K562 (cell line): ENCODE results near the gene ASCC3. TPM values are rescaled to one million over a fixed set of nuclear protein-coding genes. Genes with fewer than 3 reads are reported as not detected.

Experiments
- ATAC-seq: fragments of 200-7000 bp; cut with Tn5 transposase; 3 replicates; pipeline ENCODE4 v1.9.1; 2020; ENCODE audit warnings: moderate library complexity
- BruUV-seq: library from RNA; stranded (reverse); fragments of 400-500 nt; replicated peaks from 2 replicates; lab custom pipeline; 2021; lab: Mats Ljungman, UMichigan
- CTCF ChIA-PET: fragments of 300-600 bp; formaldehyde crosslinking; extraction: SDS; loops from one replicate; lab custom pipeline; 2021; ENCODE audit warnings: low intra/inter-chr PET ratio; lab: Yijun Ruan, JAX
- POLR2A ChIA-PET: fragments of 300-600, 350-650 bp; sonication (Branson Sonifier 250); formaldehyde crosslinking; extraction: SDS; loops from one replicate; lab custom pipeline; 2021; ENCODE audit warnings: antibody characterized with exemption, inconsistent platforms; lab: Yijun Ruan, JAX
- DNase-seq, 4 experiments: peaks; one replicate each; pipeline versions ENCODE4 v3.0.0 to v3.0.0-alpha.2; 2011 to 2018; ENCODE audit warnings: low spot score in 3 of 4, mixed read lengths in 3 of 4; ENCODE audit errors: extremely low read depth in 1 of 4
- FAIRE-seq: peaks from 2 replicates; lab custom pipeline; 2011; peaks lifted over from hg19 to GRCh38; lab: Jason Lieb, UNC
- H2AFZ ChIP-seq: 2 replicates; pipeline ENCODE4 v1.6.0; 2011; ENCODE audit warnings: low read depth, low read length, control low read depth, inconsistent platforms
- H3K27ac ChIP-seq: fragments of 200-600 bp; 3 replicates; pipeline ENCODE4 v1.8.0; 2011; ENCODE audit warnings: low read depth, mild to moderate bottlenecking, control low read depth, inconsistent platforms, low read length, moderate library complexity, mixed read lengths; ENCODE audit errors: extremely low read depth
- H3K27me3 ChIP-seq, 2 experiments: fragments of 300-600 bp in 1 of 2; 2 replicates in 1 of 2; 3 replicates in 1 of 2; pipeline versions ENCODE4 v1.6.0 to v1.8.0; 2011; ENCODE audit warnings: inconsistent platforms in 2 of 2, low read length in 2 of 2, mild to moderate bottlenecking in 1 of 2, mixed read lengths in 1 of 2, moderate library complexity in 1 of 2; ENCODE audit not compliant: control insufficient read depth in 2 of 2, insufficient read depth in 2 of 2
- H3K36me3 ChIP-seq: fragments of 300-600 bp; 3 replicates; pipeline ENCODE4 v1.8.0; 2011; ENCODE audit warnings: mild to moderate bottlenecking, low read length, inconsistent platforms; ENCODE audit not compliant: control insufficient read depth, insufficient read depth
- H3K4me1 ChIP-seq, 2 experiments: fragments of 200-600 bp in 1 of 2; replicated peaks in 1 of 2; 2 replicates in 1 of 2; 3 replicates in 1 of 2; pipeline versions ENCODE4 v1.5.1 to v1.8.0; 2011; ENCODE audit warnings: inconsistent platforms in 2 of 2, low read length in 2 of 2, mild to moderate bottlenecking in 1 of 2, mixed read lengths in 1 of 2, moderate library complexity in 1 of 2; ENCODE audit not compliant: control insufficient read depth in 2 of 2, insufficient read depth in 2 of 2
- H3K4me2 ChIP-seq: 2 replicates; pipeline ENCODE4 v1.6.1; 2011; ENCODE audit warnings: low read length, control low read depth, inconsistent platforms, mixed read lengths; ENCODE audit not compliant: insufficient read depth
- H3K4me3 ChIP-seq: fragments of 200-600 bp; sonication (generic), shearing (Covaris generic); 2 replicates; pipeline ENCODE4 v1.5.1; 2016; ENCODE audit warnings: control low read depth, inconsistent platforms
- H3K79me2 ChIP-seq: fragments of 200-600 bp; 3 replicates; pipeline ENCODE4 v1.8.0; 2011; ENCODE audit warnings: low read length, inconsistent platforms; ENCODE audit not compliant: control insufficient read depth, insufficient read depth
- H3K9ac ChIP-seq, 2 experiments: 2 replicates each; pipeline versions ENCODE4 v1.6.0 to v1.6.1; 2011; ENCODE audit warnings: low read depth in 2 of 2, low read length in 2 of 2, control low read depth in 1 of 2, inconsistent platforms in 1 of 2, mild to moderate bottlenecking in 1 of 2, mixed read lengths in 1 of 2; ENCODE audit not compliant: insufficient read depth in 1 of 2
- H3K9me1 ChIP-seq: one replicate; pipeline ENCODE4 v1.6.0; 2011; ENCODE audit warnings: inconsistent platforms, mild to moderate bottlenecking, low read length, moderate library complexity; ENCODE audit not compliant: control insufficient read depth, insufficient read depth
- H3K9me3 ChIP-seq: replicated peaks from 2 replicates; pipeline ENCODE4 v1.5.1; 2011; ENCODE audit warnings: low read depth, low read length, inconsistent platforms; ENCODE audit not compliant: control insufficient read depth, insufficient read depth
- H4K20me1 ChIP-seq: replicated peaks from 2 replicates; pipeline ENCODE4 v1.6.1; 2011; ENCODE audit warnings: low read length, inconsistent platforms, mixed read lengths; ENCODE audit not compliant: control insufficient read depth, insufficient read depth
- CEBPZ ChIP-seq: fragments of 150-350 bp; IDR thresholded peaks from 2 replicates; pipeline ENCODE4 v1.6.1; 2014; ENCODE audit warnings: low read depth, mild to moderate bottlenecking, low read length, borderline replicate concordance
- DACH1 ChIP-seq: fragments of 450-650 bp; IDR thresholded peaks from 2 replicates; pipeline ENCODE4 v1.6.1; 2018; ENCODE audit not compliant: partially characterized antibody
- E2F5 ChIP-seq: sonication (generic); formaldehyde crosslinking; IDR thresholded peaks from 2 replicates; pipeline ENCODE4 v1.8.0; 2022; ENCODE audit warnings: mild to moderate bottlenecking, missing genetic modification reagents
- SRSF7 ChIP-seq: fragments of 200-400 bp; formaldehyde crosslinking; optimal IDR thresholded peaks from 2 replicates; pipeline ENCODE3; 2017; ENCODE audit warnings: mild to moderate bottlenecking, low read depth, low read length
- ZNF699 ChIP-seq: fragments of 250-450 bp; sonication (Bioruptor Pico); IDR thresholded peaks from 2 replicates; pipeline ENCODE4 v1.8.0; 2021; ENCODE audit warnings: mild to moderate bottlenecking, moderate library complexity; ENCODE audit not compliant: insufficient replicate concordance
- ZNF76 ChIP-seq: fragments of 250-450 bp; sonication (Bioruptor Pico); IDR thresholded peaks from 2 replicates; pipeline ENCODE4 v1.4.0; 2020; ENCODE audit warnings: mild to moderate bottlenecking, moderate library complexity, borderline replicate concordance
- WGBS: fragments of 100-300 bp; shearing (Covaris generic); methylation state at CpG from one replicate; pipeline ENCODE4 v1.1.6; 2016; ENCODE audit warnings: low coverage, mixed read lengths; ENCODE audit not compliant: insufficient coverage; ENCODE audit errors: missing lambda C conversion rate; 5-methylcytosine and 5-hydroxymethylcytosine counted together
- in situ Hi-C: fragments of 300-500 bp; cut with MboI; formaldehyde crosslinking; loops from 4 replicates; pipeline ENCODE4 v1.15.0; 2018; ENCODE audit warnings: inconsistent platforms, mixed read lengths
- intact Hi-C: fragments of 100-400 bp; cut with micrococcal nuclease; formaldehyde crosslinking; loops from 2 replicates; pipeline ENCODE4 v1.14.2; 2022
- polyA plus RNA-seq, 8 experiments: library from polyadenylated mRNA; depleted of rRNA in 4 of 8; stranded (reverse) in 5 of 8; unstranded in 3 of 8; fragments of >200 nt; fragmentation: Nextera tagmentation in 2 of 8; fragmentation: Illumina TruSeq in 1 of 8; extraction: Ambion mirVana in 2 of 8; extraction: Trizol in 1 of 8; gene quantifications; 2 replicates each; pipeline versions ENCODE4 v1.2.1 to v1.2.3, GENCODE V29; 2011 to 2014; ENCODE audit warnings: inconsistent platforms in 1 of 8, missing spikeins in 1 of 8
- total RNA-seq, 7 experiments: library from RNA; depleted of rRNA in 6 of 7; stranded (reverse); fragments of >200 nt in 6 of 7; fragmentation: Illumina TruSeq in 2 of 7; extraction: Trizol in 2 of 7; gene quantifications; 2 replicates each; pipeline versions ENCODE4 v1.2.1 to v1.2.3, GENCODE V29; 2011 to 2021; ENCODE audit warnings: low replicate concordance in 1 of 7

Gene ASCC3
- total and polyA plus RNA-seq, 9 of the 15 experiments (the other 6 are each of a cell fraction or from before 2014, with no cell fraction given), result 16.1 to 56.1 (median 33.9) TPM

- no peaks in the 10 kb centered on the region for H3K36me3 ChIP-seq
- no peak overlapping the region for H3K4me2 ChIP-seq
- in situ Hi-C loops, result no loop called here
- POLR2A ChIA-PET, result no interaction called here
- no peaks in the 10 kb centered on the region for H3K9me1 ChIP-seq
- DNase-seq (no peak), ATAC-seq (no peak), FAIRE-seq (no peak)
- H3K4me1 ChIP-seq, result no peaks in the 10 kb centered on the region
- no TSS peak for BruUV-seq
- CTCF ChIA-PET, result no interaction called here
- H4K20me1 ChIP-seq, result no peaks in the 10 kb centered on the region
- H3K27ac ChIP-seq, result no peak overlapping the region
- H3K4me3 ChIP-seq, result no peak overlapping the region
- H3K9me3 ChIP-seq, result no peaks in the 10 kb centered on the region
- no peak overlapping the region for H2AFZ ChIP-seq
- TF ChIP-seq ZNF699 (CRISPR knock-in tag) (no peak), DACH1 (no peak), CEBPZ (no peak), E2F5 (CRISPR knock-in tag) (no peak), SRSF7 (no peak), ZNF76 (CRISPR knock-in tag) (no peak)
- TF ChIP-seq, all 486 proteins: peak for 0
- no peaks in the 10 kb centered on the region for H3K79me2 ChIP-seq
- no peaks in the 10 kb centered on the region for H3K27me3 ChIP-seq
- no peak overlapping the region for H3K9ac ChIP-seq
- 71% methylated on average over 2 of the region's 2 CpGs for WGBS
- intact Hi-C loops, result no loop called here
Observed at GRCh38 chr6:100790084-100790483, 91.0 kb downstream of the ASCC3 start.
